ENCODE data around the gene RUFY3.

- no peak for TF ChIP-seq EZH2 (optimal IDR thresholded peaks at IDR 0.05; ENCODE audit: low read depth, low read length)
- TF ChIP-seq, protein P1, sequence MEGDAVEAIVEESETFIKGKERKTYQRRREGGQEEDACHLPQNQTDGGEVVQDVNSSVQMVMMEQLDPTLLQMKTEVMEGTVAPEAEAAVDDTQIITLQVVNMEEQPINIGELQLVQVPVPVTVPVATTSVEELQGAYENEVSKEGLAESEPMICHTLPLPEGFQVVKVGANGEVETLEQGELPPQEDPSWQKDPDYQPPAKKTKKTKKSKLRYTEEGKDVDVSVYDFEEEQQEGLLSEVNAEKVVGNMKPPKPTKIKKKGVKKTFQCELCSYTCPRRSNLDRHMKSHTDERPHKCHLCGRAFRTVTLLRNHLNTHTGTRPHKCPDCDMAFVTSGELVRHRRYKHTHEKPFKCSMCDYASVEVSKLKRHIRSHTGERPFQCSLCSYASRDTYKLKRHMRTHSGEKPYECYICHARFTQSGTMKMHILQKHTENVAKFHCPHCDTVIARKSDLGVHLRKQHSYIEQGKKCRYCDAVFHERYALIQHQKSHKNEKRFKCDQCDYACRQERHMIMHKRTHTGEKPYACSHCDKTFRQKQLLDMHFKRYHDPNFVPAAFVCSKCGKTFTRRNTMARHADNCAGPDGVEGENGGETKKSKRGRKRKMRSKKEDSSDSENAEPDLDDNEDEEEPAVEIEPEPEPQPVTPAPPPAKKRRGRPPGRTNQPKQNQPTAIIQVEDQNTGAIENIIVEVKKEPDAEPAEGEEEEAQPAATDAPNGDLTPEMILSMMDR (IDR thresholded peaks at IDR 0.05; ENCODE audit: low read length) = no peak
These were observed 33.4 kb downstream of the RUFY3 start for GRCh38 chr4:70754990-70755688.
